ENCODE data around the gene DOCK10. TPM values are rescaled to one million over a fixed set of nuclear protein-coding genes. Genes with fewer than 3 reads are reported as not detected.

Gene DOCK10
- total and polyA plus RNA-seq, 10 of the 15 experiments (the other 5 are each of a cell fraction or from before 2014, with no cell fraction given): 16.9 to 120 (median 85.5) TPM

DNA sequence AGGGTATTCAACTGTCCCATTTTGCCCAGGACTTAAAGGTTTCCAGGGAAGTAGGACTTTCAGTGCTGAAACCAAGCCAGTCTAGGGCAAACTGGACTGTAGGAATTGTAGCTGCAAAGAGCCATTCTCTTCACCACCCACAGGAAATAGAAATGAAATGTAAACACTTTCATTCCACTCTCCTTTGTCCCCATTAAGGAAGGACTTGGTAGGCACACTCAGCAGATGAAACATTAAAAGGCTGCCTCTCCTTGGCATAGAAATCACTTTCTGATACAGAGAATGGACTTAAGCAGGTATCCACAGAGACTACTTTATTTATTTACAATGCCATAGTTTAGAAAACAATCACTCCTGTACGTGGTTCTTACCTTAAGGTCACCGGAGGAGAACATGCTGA is 223.2 kb downstream of the DOCK10 start:
- no peak overlapping the region for H3K4me3 ChIP-seq
- CTCF ChIA-PET: interaction anchor here (0.6 to 1.2 kb wide), 2 partner anchors 18 to 848 kb away, joined by 3 read pairs; no protein-coding TSS in a partner anchor
- intact Hi-C loops (cut with micrococcal nuclease; ENCODE audit: unreplicated experiment) (no loop called here), in situ Hi-C loops (cut with MboI) (no loop called here)
- POLR2A ChIA-PET: no interaction called here
- FAIRE-seq (no peak), ATAC-seq (no peak), DNase-seq (ENCODE audit: low read depth, low spot score) (no peak)
- H3K4me1 ChIP-seq (ENCODE audit: control insufficient read depth, insufficient read depth, low read length): no peaks in the 10 kb centered on the region
- H3K9me3 ChIP-seq (replicated peaks; ENCODE audit: control insufficient read depth, insufficient read depth, low read length): no peaks in the 10 kb centered on the region; the same call in 1 of the 3 replicates
- no TSS peak for BruUV-seq (replicated peaks)
- no peaks in the 10 kb centered on the region; the same call in 1 of the 2 replicates for H4K20me1 ChIP-seq (ENCODE audit: control insufficient read depth, insufficient read depth)
- RAD21 ChIA-PET (ENCODE audit: unreplicated experiment): no interaction called here
- H3K27ac ChIP-seq (ENCODE audit: control insufficient read depth, insufficient read depth): no peak overlapping the region
- 97% methylated on average over 2 of the region's 2 CpGs for WGBS (ENCODE audit: insufficient coverage, insufficient replicate concordance, low lambda C conversion rate, missing lambda C conversion rate)
- H3K4me2 ChIP-seq (ENCODE audit: control insufficient read depth, insufficient read depth): no peak overlapping the region
- H3K9ac ChIP-seq (ENCODE audit: control insufficient read depth, insufficient read depth, low read length): no peak overlapping the region
- no peaks in the 10 kb centered on the region for H3K27me3 ChIP-seq (replicated peaks in 1 of 2; ENCODE audit: control insufficient read depth in 2 of 2, insufficient read depth in 2 of 2, low read length in 1 of 2)
- H3K36me3 ChIP-seq (ENCODE audit: control insufficient read depth in 2 of 2, insufficient read depth in 2 of 2, low read length in 1 of 2): peaks cover 6 to 35% of the 10 kb centered on the region in 2 experiments
- SMC1A ChIA-PET (ENCODE audit: uncharacterized antibody, unreplicated experiment): interaction anchor here (1.6 kb wide), 1 partner anchor 220 kb away, joined by 7 read pairs; no protein-coding TSS in a partner anchor
- H3K79me2 ChIP-seq (ENCODE audit: control insufficient read depth, insufficient read depth, low read length): no peaks in the 10 kb centered on the region
- H2AFZ ChIP-seq (ENCODE audit: control insufficient read depth, low read depth, low read length): no peak overlapping the region
- no peak for TF ChIP-seq RUNX3 (IDR thresholded peaks at IDR 0.05; ENCODE audit: low read length)
- TF ChIP-seq, protein P1, sequence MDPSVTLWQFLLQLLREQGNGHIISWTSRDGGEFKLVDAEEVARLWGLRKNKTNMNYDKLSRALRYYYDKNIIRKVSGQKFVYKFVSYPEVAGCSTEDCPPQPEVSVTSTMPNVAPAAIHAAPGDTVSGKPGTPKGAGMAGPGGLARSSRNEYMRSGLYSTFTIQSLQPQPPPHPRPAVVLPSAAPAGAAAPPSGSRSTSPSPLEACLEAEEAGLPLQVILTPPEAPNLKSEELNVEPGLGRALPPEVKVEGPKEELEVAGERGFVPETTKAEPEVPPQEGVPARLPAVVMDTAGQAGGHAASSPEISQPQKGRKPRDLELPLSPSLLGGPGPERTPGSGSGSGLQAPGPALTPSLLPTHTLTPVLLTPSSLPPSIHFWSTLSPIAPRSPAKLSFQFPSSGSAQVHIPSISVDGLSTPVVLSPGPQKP (IDR thresholded peaks at IDR 0.05; ENCODE audit: low read depth, low read length): no peak
- TF ChIP-seq, protein P2, sequence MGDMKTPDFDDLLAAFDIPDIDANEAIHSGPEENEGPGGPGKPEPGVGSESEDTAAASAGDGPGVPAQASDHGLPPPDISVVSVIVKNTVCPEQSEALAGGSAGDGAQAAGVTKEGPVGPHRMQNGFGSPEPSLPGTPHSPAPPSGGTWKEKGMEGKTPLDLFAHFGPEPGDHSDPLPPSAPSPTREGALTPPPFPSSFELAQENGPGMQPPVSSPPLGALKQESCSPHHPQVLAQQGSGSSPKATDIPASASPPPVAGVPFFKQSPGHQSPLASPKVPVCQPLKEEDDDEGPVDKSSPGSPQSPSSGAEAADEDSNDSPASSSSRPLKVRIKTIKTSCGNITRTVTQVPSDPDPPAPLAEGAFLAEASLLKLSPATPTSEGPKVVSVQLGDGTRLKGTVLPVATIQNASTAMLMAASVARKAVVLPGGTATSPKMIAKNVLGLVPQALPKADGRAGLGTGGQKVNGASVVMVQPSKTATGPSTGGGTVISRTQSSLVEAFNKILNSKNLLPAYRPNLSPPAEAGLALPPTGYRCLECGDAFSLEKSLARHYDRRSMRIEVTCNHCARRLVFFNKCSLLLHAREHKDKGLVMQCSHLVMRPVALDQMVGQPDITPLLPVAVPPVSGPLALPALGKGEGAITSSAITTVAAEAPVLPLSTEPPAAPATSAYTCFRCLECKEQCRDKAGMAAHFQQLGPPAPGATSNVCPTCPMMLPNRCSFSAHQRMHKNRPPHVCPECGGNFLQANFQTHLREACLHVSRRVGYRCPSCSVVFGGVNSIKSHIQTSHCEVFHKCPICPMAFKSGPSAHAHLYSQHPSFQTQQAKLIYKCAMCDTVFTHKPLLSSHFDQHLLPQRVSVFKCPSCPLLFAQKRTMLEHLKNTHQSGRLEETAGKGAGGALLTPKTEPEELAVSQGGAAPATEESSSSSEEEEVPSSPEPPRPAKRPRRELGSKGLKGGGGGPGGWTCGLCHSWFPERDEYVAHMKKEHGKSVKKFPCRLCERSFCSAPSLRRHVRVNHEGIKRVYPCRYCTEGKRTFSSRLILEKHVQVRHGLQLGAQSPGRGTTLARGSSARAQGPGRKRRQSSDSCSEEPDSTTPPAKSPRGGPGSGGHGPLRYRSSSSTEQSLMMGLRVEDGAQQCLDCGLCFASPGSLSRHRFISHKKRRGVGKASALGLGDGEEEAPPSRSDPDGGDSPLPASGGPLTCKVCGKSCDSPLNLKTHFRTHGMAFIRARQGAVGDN (IDR thresholded peaks at IDR 0.05): no peak
- TF ChIP-seq, protein P3, sequence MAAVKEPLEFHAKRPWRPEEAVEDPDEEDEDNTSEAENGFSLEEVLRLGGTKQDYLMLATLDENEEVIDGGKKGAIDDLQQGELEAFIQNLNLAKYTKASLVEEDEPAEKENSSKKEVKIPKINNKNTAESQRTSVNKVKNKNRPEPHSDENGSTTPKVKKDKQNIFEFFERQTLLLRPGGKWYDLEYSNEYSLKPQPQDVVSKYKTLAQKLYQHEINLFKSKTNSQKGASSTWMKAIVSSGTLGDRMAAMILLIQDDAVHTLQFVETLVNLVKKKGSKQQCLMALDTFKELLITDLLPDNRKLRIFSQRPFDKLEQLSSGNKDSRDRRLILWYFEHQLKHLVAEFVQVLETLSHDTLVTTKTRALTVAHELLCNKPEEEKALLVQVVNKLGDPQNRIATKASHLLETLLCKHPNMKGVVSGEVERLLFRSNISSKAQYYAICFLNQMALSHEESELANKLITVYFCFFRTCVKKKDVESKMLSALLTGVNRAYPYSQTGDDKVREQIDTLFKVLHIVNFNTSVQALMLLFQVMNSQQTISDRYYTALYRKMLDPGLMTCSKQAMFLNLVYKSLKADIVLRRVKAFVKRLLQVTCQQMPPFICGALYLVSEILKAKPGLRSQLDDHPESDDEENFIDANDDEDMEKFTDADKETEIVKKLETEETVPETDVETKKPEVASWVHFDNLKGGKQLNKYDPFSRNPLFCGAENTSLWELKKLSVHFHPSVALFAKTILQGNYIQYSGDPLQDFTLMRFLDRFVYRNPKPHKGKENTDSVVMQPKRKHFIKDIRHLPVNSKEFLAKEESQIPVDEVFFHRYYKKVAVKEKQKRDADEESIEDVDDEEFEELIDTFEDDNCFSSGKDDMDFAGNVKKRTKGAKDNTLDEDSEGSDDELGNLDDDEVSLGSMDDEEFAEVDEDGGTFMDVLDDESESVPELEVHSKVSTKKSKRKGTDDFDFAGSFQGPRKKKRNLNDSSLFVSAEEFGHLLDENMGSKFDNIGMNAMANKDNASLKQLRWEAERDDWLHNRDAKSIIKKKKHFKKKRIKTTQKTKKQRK (IDR thresholded peaks at IDR 0.05; ENCODE audit: low read depth, low read length): no peak
